HEK293T (cell line): Measurements from ENCODE around the gene ZWILCH.

Source experiments
- ARNT ChIP-seq: fragments of 450-650 bp; IDR thresholded peaks from 2 replicates; pipeline ENCODE4 v1.6.1; 2017; ENCODE audit warnings: mild to moderate bottlenecking
- BHLHE40 ChIP-seq: fragments of 450-650 bp; IDR thresholded peaks from 2 replicates; pipeline ENCODE4 v1.6.1; 2016; ENCODE audit warnings: mild to moderate bottlenecking, moderate library complexity, borderline replicate concordance
- ELF4 ChIP-seq: fragments of 450-650 bp; IDR thresholded peaks from 2 replicates; pipeline ENCODE4 v1.6.1; 2017; ENCODE audit warnings: antibody characterized with exemption
- FOXA1 ChIP-seq: fragments of 450-650 bp; IDR thresholded peaks from 2 replicates; pipeline ENCODE4 v1.6.1; 2016; ENCODE audit warnings: mild to moderate bottlenecking
- FOXK2 ChIP-seq: fragments of 450-650 bp; IDR thresholded peaks from 2 replicates; pipeline ENCODE4 v1.6.1; 2016; ENCODE audit warnings: mild to moderate bottlenecking
- FOXM1 ChIP-seq: fragments of 450-650 bp; IDR thresholded peaks from 2 replicates; pipeline ENCODE4 v1.6.1; 2017; ENCODE audit warnings: mild to moderate bottlenecking, borderline replicate concordance
- TARDBP ChIP-seq: fragments of 450-650 bp; IDR thresholded peaks from 2 replicates; pipeline ENCODE4 v1.6.1; 2016

GRCh38 chr15:66482539-66482938 is 22.6 kb upstream of the ZWILCH start:
- no peak for TF ChIP-seq FOXM1
- TF ChIP-seq ARNT = no peak
- no peak for TF ChIP-seq FOXA1
- no peak for TF ChIP-seq BHLHE40
- TF ChIP-seq ELF4 = no peak
- TF ChIP-seq TARDBP = no peak
- TF ChIP-seq FOXK2 = no peak
